OCI-LY3 (cell line): ENCODE results near the gene ATP8A2.

ENCODE experiments used
- H2AFZ ChIP-seq: fragments of 200-600, 300-600 bp; shearing (Covaris generic); 2 replicates; pipeline ENCODE4 v1.6.0; 2014; ENCODE audit warnings: antibody characterized with exemption, low read depth, low read length
- H3K27ac ChIP-seq: fragments of 200-600, 300-600 bp; sonication (generic); 2 replicates; pipeline ENCODE4 v1.5.1; 2014; ENCODE audit warnings: mild to moderate bottlenecking, low read length, moderate library complexity, mixed read lengths
- H3K27me3 ChIP-seq: fragments of 200-600, 300-600 bp; sonication (generic); 2 replicates; pipeline ENCODE4 v1.6.1; 2014; ENCODE audit warnings: low read depth, low read length, mixed read lengths
- H3K36me3 ChIP-seq: fragments of 200-600, 300-600 bp; sonication (generic); replicated peaks from 2 replicates; pipeline ENCODE3; 2014; ENCODE audit warnings: low read depth, low read length, mixed read lengths
- H3K4me1 ChIP-seq: fragments of 300-600, 200-600 bp; sonication (generic); 2 replicates; pipeline ENCODE4 v1.6.1; 2014; ENCODE audit warnings: low read length, mixed read lengths
- H3K4me2 ChIP-seq: fragments of 200-600, 300-600 bp; sonication (generic); 2 replicates; pipeline ENCODE4 v1.6.1; 2014; ENCODE audit warnings: low read length, mixed read lengths
- H3K4me3 ChIP-seq: fragments of 300-600, 200-600 bp; sonication (generic); 2 replicates; pipeline ENCODE4 v1.5.1; 2014; ENCODE audit warnings: antibody characterized with exemption, mild to moderate bottlenecking, low read length, moderate library complexity
- H3K79me2 ChIP-seq: fragments of 300-600, 200-600 bp; shearing (Covaris generic); 2 replicates; pipeline ENCODE4 v1.6.1; 2014; ENCODE audit warnings: mild to moderate bottlenecking, low read length, mixed read lengths
- H3K9ac ChIP-seq: fragments of 300-600, 200-600 bp; shearing (Covaris generic); 2 replicates; pipeline ENCODE4 v1.6.0; 2014; ENCODE audit warnings: mild to moderate bottlenecking, low read length, moderate library complexity
- H3K9me3 ChIP-seq: fragments of 200-600, 300-600 bp; shearing (Covaris generic); 2 replicates; pipeline ENCODE4 v1.6.1; 2014; ENCODE audit warnings: low read length, mixed read lengths; ENCODE audit not compliant: insufficient read depth
- H4K20me1 ChIP-seq: fragments of 200-600, 300-600 bp; sonication (generic); 2 replicates; pipeline ENCODE4 v1.6.1; 2016; ENCODE audit warnings: low read length, mixed read lengths; ENCODE audit not compliant: insufficient read depth
- EZH2phosphoT487 ChIP-seq: fragments of 200-600 bp; shearing (Covaris generic); IDR thresholded peaks from 2 replicates; pipeline ENCODE4 v1.6.1; 2018; ENCODE audit warnings: antibody characterized with exemption, mixed run types, low read depth
- TF ChIP-seq, protein P1 (sequence below): fragments of 200-600, 300-600 bp; sonication (generic); IDR thresholded peaks from 2 replicates; pipeline ENCODE4 v1.5.1; 2014; ENCODE audit warnings: antibody characterized with exemption, low read length, low read depth

ATP8A2 gene

GRCh38 chr13:25992076-25992475 is 620.3 kb downstream of the ATP8A2 start:
- Histone ChIP-seq H2AFZ (no peak overlapping the region), H3K36me3 (no peaks in the 10 kb centered on the region), H3K4me2 (no peak overlapping the region), H4K20me1 (no peaks in the 10 kb centered on the region), H3K4me1 (no peaks in the 10 kb centered on the region), H3K9ac (no peak overlapping the region), H3K9me3 (no peaks in the 10 kb centered on the region), H3K27ac (no peak overlapping the region), H3K79me2 (no peaks in the 10 kb centered on the region), H3K27me3 (no peaks in the 10 kb centered on the region), H3K4me3 (no peak overlapping the region)
- TF ChIP-seq, protein P1, sequence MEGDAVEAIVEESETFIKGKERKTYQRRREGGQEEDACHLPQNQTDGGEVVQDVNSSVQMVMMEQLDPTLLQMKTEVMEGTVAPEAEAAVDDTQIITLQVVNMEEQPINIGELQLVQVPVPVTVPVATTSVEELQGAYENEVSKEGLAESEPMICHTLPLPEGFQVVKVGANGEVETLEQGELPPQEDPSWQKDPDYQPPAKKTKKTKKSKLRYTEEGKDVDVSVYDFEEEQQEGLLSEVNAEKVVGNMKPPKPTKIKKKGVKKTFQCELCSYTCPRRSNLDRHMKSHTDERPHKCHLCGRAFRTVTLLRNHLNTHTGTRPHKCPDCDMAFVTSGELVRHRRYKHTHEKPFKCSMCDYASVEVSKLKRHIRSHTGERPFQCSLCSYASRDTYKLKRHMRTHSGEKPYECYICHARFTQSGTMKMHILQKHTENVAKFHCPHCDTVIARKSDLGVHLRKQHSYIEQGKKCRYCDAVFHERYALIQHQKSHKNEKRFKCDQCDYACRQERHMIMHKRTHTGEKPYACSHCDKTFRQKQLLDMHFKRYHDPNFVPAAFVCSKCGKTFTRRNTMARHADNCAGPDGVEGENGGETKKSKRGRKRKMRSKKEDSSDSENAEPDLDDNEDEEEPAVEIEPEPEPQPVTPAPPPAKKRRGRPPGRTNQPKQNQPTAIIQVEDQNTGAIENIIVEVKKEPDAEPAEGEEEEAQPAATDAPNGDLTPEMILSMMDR = no peak
- no peak for TF ChIP-seq EZH2phosphoT487

DNA sequence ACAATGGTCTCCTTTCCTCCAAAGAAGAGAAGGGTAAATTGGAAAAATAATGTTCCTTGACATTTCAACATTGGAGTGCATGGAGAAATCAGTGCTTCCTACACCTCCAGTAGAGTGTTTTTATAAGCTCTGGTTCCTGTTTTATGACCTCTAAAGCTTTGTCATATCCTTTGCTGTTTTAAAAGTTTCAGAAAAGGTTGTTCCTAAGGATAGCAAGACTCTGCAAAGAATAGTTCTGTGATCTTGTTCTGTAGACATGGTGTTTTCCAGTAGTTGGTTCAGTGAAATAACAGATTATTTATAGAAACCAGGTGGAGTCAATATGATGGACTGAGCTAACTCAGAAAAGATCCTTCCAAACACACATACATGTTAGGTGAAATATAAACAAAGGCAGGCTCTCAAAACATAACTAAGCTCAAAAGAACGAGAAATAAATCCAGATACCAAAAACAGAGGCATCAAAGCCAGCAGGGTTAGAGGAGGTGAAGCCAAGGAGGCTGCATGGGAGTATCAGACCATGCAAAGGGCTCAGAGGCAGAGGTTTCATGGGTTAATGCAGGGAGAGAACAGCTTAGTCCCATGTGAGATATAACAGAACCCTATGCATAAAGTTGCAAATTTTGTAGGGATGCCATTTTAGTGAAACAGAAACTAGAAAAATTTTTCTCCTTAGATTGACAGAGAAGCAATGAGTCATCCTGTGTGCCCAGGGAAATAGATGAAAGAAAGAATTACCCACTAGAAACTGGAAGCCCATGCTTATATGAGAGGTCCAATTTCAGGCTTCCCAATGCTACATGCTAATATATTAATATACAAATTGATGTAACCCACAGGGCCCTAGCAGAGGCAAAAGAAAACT is 635.7 kb downstream of the ATP8A2 start:
- Histone ChIP-seq H3K4me2 (peak overlapping the region; percentile 44), H3K79me2 (no peaks in the 10 kb centered on the region), H2AFZ (no peak overlapping the region)

GRCh38 chr13:26010487-26011207 is 638.9 kb downstream of the ATP8A2 start:
- Histone ChIP-seq H3K79me2 (no peaks in the 10 kb centered on the region), H3K9ac (no peak overlapping the region), H3K4me1 (peaks cover 15% of the 10 kb centered on the region), H3K27ac (no peak overlapping the region), H3K4me3 (no peak overlapping the region), H3K9me3 (no peaks in the 10 kb centered on the region), H4K20me1 (no peaks in the 10 kb centered on the region), H3K4me2 (no peak overlapping the region), H2AFZ (no peak overlapping the region), H3K36me3 (no peaks in the 10 kb centered on the region), H3K27me3 (no peaks in the 10 kb centered on the region)
- TF ChIP-seq EZH2phosphoT487 = no peak
- TF ChIP-seq, protein P1 = no peak

More for the DNA sequence above, 635.7 kb downstream of the ATP8A2 start:
- Histone ChIP-seq H4K20me1 (no peaks in the 10 kb centered on the region), H3K9me3 (no peaks in the 10 kb centered on the region; the same call in 1 of the 2 replicates), H3K27me3 (no peaks in the 10 kb centered on the region), H3K9ac (no peak overlapping the region), H3K4me1 (peaks cover 15% of the 10 kb centered on the region), H3K27ac (no peak overlapping the region), H3K4me3 (0 out of 2 replicates have a peak overlapping the region, but pooled peaks have one; percentile 4), H3K36me3 (no peaks in the 10 kb centered on the region)
- no peak for TF ChIP-seq EZH2phosphoT487
- TF ChIP-seq, protein P1 = no peak

DNA sequence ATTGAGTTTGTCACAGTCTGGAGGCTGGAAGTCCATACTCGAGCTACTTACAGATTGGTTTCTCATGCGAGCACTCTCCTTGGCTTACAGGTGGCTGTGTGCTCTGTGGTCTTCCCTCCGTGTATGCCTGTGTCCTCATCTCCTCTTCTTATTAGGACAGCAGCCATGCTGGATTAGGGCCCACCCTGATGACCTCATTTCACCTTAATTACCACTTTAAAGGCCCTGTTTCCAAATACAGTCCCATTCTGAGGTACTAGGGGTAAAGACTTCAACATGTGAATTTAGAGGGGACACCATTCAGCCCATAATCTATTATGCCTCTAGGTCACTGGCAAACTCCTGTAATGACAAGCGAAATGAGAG is 639.4 kb downstream of the ATP8A2 start:
- TF ChIP-seq EZH2phosphoT487 = no peak
- TF ChIP-seq, protein P1 = no peak
- H3K4me1 ChIP-seq = peaks cover 15% of the 10 kb centered on the region
- no peaks in the 10 kb centered on the region for H3K79me2 ChIP-seq
- no peak overlapping the region for H3K27ac ChIP-seq
- H3K4me3 ChIP-seq = no peak overlapping the region
- H3K4me2 ChIP-seq = no peak overlapping the region
- H3K9ac ChIP-seq = no peak overlapping the region
- no peaks in the 10 kb centered on the region for H3K36me3 ChIP-seq
- H3K9me3 ChIP-seq = no peaks in the 10 kb centered on the region
- H2AFZ ChIP-seq = no peak overlapping the region
- no peaks in the 10 kb centered on the region for H4K20me1 ChIP-seq
- no peaks in the 10 kb centered on the region for H3K27me3 ChIP-seq
